Vagina (tissue), 2 donors: ENCODE results near the gene COL23A1. TPM values are rescaled to one million over a fixed set of nuclear protein-coding genes. Genes with fewer than 3 reads are reported as not detected.

Experiments used
- DNase-seq, 2 donors: peaks; one replicate each; pipeline ENCODE4 v3.0.0-alpha.2; 2017; ENCODE audit errors: extremely low spot score in 2 of 2
- H3K27ac ChIP-seq: fragments of 200-600 bp; sonication (generic); one replicate; pipeline ENCODE4 v1.5.1; 2019
- H3K27me3 ChIP-seq: fragments of 200-600 bp; sonication (generic); one replicate; pipeline ENCODE4 v1.5.1; 2019
- H3K36me3 ChIP-seq, 2 donors: fragments of 200-600 bp; sonication (generic); one replicate each; pipeline ENCODE4 v1.5.1; 2017 to 2019
- H3K4me1 ChIP-seq: fragments of 200-600 bp; sonication (generic); one replicate; pipeline ENCODE4 v1.5.1; 2019
- H3K4me3 ChIP-seq, 2 donors: fragments of 200-600 bp; sonication (generic); 1 replicate in 1 of 2; 2 replicates in 1 of 2; pipeline ENCODE4 v1.5.1; 2016 to 2019
- H3K9me3 ChIP-seq: fragments of 200-600 bp; sonication (generic); one replicate; pipeline ENCODE4 v1.5.1; 2019
- CTCF ChIP-seq, 3 experiments: fragments of 450-650 bp in 2 of 3; fragments of 200-600 bp in 1 of 3; sonication (generic) in 1 of 3; IDR thresholded peaks; one replicate each; pipeline ENCODE4 v1.5.1; 2017 to 2019; ENCODE audit warnings: antibody characterized with exemption in 3 of 3, mild to moderate bottlenecking in 2 of 3, moderate library complexity in 2 of 3
- POLR2A ChIP-seq, 2 donors: fragments of 450-650 bp; IDR thresholded peaks; one replicate each; pipeline ENCODE4 v1.6.1; 2017; ENCODE audit warnings: antibody characterized with exemption in 2 of 2, mild to moderate bottlenecking in 2 of 2, moderate library complexity in 2 of 2
- POLR2AphosphoS5 ChIP-seq, 2 donors: sonication (generic); formaldehyde crosslinking; IDR thresholded peaks; one replicate each; pipeline ENCODE4 v1.9.0; 2017; ENCODE audit warnings: antibody characterized with exemption in 2 of 2, mild to moderate bottlenecking in 2 of 2, low read depth in 1 of 2; ENCODE audit not compliant: insufficient read depth in 1 of 2
- intact Hi-C: fragments of 100-400 bp; cut with DNase I; formaldehyde crosslinking; loops from one replicate; pipeline ENCODE4 v1.15.1; 2023
- total RNA-seq: library from RNA; depleted of rRNA; stranded (reverse); fragments of >200 nt; gene quantifications from one replicate; pipeline ENCODE4 v1.2.3, GENCODE V29; 2016

COL23A1 gene
- total RNA-seq, 1 donor from 2014 or later = 3.7 TPM

GRCh38 chr5:178460174-178460573 is 130.0 kb downstream of the COL23A1 start:
- H3K27me3 ChIP-seq = no peaks in the 10 kb centered on the region
- TF ChIP-seq POLR2A (IDR thresholded peaks at IDR 0.05) (no peak), POLR2AphosphoS5 (IDR thresholded peaks at IDR 0.05; ENCODE audit: insufficient read depth in 1 of 2, low read depth in 1 of 2) (no peak), CTCF (IDR thresholded peaks at IDR 0.05) (no peak)
- H3K4me3 ChIP-seq = no peak overlapping the region
- intact Hi-C loops = no loop called here
- H3K27ac ChIP-seq = no peak overlapping the region
- peak; percentile 43 to 44 for DNase-seq
- no peaks in the 10 kb centered on the region for H3K9me3 ChIP-seq
- H3K4me1 ChIP-seq = no peaks in the 10 kb centered on the region
- H3K36me3 ChIP-seq = no peaks in the 10 kb centered on the region

- no peaks in the 10 kb centered on the region for H3K36me3 ChIP-seq
- H3K4me3 ChIP-seq = no peak overlapping the region
- DNase-seq = peak in 1 of 2 donors; percentile 27
- H3K9me3 ChIP-seq = no peaks in the 10 kb centered on the region
- TF ChIP-seq POLR2A (IDR thresholded peaks at IDR 0.05) (no peak), POLR2AphosphoS5 (IDR thresholded peaks at IDR 0.05; ENCODE audit: insufficient read depth in 1 of 2, low read depth in 1 of 2) (no peak), CTCF (IDR thresholded peaks at IDR 0.05) (no peak)
- H3K27me3 ChIP-seq = no peaks in the 10 kb centered on the region
- no peak overlapping the region for H3K27ac ChIP-seq
- no peaks in the 10 kb centered on the region for H3K4me1 ChIP-seq
- intact Hi-C loops = no loop called here
These were observed 132.1 kb downstream of the COL23A1 start for GRCh38 chr5:178458140-178458539.

- no peak for TF ChIP-seq POLR2AphosphoS5 (IDR thresholded peaks at IDR 0.05; ENCODE audit: insufficient read depth in 1 of 2, low read depth in 1 of 2)
- no peak for TF ChIP-seq POLR2A (IDR thresholded peaks at IDR 0.05)
- TF ChIP-seq CTCF (IDR thresholded peaks at IDR 0.05) = no peak
- H3K4me1 ChIP-seq = no peaks in the 10 kb centered on the region
- H3K9me3 ChIP-seq = no peaks in the 10 kb centered on the region
- DNase-seq = no peak
- H3K27ac ChIP-seq = no peak overlapping the region
- H3K27me3 ChIP-seq = no peaks in the 10 kb centered on the region
- no peaks in the 10 kb centered on the region for H3K36me3 ChIP-seq
- intact Hi-C loops = no loop called here
- no peak overlapping the region for H3K4me3 ChIP-seq
These were observed 132.7 kb downstream of the COL23A1 start for GRCh38 chr5:178457471-178457870.

- intact Hi-C loops = no loop called here
- DNase-seq = no peak
- no peaks in the 10 kb centered on the region for H3K4me1 ChIP-seq
These were observed 134.7 kb downstream of the COL23A1 start for GRCh38 chr5:178455480-178455835.

More at GRCh38 chr5:178455480-178455835, 134.7 kb downstream of the COL23A1 start:
- no peaks in the 10 kb centered on the region for H3K9me3 ChIP-seq
- H3K27me3 ChIP-seq = no peaks in the 10 kb centered on the region
- H3K27ac ChIP-seq = no peak overlapping the region
- no peak overlapping the region for H3K4me3 ChIP-seq
- H3K36me3 ChIP-seq = no peaks in the 10 kb centered on the region
- TF ChIP-seq CTCF (IDR thresholded peaks at IDR 0.05) (no peak), POLR2AphosphoS5 (IDR thresholded peaks at IDR 0.05; ENCODE audit: insufficient read depth in 1 of 2, low read depth in 1 of 2) (no peak), POLR2A (IDR thresholded peaks at IDR 0.05) (no peak)
